ENCODE data around the gene CELF4.

The CELF4 gene

GRCh38 chr18:37438417-37439180 is 127.0 kb downstream of the CELF4 start:
- no peaks in the 10 kb centered on the region for H3K36me3 ChIP-seq (replicated peaks)
- no peak for DNase-seq
- H3K4me3 ChIP-seq (ENCODE audit: low read depth, low read length): no peak overlapping the region
- no peaks in the 10 kb centered on the region for H3K27me3 ChIP-seq (replicated peaks)
- TF ChIP-seq, protein P1, sequence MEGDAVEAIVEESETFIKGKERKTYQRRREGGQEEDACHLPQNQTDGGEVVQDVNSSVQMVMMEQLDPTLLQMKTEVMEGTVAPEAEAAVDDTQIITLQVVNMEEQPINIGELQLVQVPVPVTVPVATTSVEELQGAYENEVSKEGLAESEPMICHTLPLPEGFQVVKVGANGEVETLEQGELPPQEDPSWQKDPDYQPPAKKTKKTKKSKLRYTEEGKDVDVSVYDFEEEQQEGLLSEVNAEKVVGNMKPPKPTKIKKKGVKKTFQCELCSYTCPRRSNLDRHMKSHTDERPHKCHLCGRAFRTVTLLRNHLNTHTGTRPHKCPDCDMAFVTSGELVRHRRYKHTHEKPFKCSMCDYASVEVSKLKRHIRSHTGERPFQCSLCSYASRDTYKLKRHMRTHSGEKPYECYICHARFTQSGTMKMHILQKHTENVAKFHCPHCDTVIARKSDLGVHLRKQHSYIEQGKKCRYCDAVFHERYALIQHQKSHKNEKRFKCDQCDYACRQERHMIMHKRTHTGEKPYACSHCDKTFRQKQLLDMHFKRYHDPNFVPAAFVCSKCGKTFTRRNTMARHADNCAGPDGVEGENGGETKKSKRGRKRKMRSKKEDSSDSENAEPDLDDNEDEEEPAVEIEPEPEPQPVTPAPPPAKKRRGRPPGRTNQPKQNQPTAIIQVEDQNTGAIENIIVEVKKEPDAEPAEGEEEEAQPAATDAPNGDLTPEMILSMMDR (IDR thresholded peaks at IDR 0.05; ENCODE audit: low read depth, low read length, missing control alignments): no peak
- no peak overlapping the region for H3K27ac ChIP-seq
- in situ Hi-C loops (cut with HindIII; ENCODE audit: low pct_ligation_motif_present, low sequenced_read_pairs): no loop called here

DNA sequence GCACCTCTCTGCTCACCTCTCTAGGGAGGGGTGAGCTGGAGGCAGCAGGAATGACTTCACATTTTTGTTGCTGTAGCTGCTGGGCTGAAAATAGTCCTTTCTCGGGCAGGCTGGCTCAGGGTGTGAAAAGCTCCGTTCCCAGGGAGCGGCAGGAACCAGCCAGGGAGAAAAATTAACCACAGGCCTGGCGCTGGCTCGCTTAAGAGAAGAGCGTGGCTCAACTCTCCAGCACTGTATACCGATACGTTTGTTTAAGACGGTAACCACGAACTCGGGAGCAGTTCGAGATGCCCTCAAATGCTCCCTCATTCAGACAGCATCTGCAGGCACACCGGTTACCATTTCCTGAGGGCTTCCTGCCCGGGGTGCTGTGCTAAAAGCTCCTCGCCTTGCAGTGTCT is 129.6 kb downstream of the CELF4 start:
- in situ Hi-C loops (cut with HindIII; ENCODE audit: low pct_ligation_motif_present, low sequenced_read_pairs): no loop called here
- Histone ChIP-seq H3K27ac (no peak overlapping the region), H3K27me3 (replicated peaks) (no peaks in the 10 kb centered on the region), H3K36me3 (replicated peaks) (no peaks in the 10 kb centered on the region), H3K4me3 (ENCODE audit: low read depth, low read length) (no peak overlapping the region)
- TF ChIP-seq, protein P1 (IDR thresholded peaks at IDR 0.05; ENCODE audit: low read depth, low read length, missing control alignments): no peak
- no peak for DNase-seq

DNA sequence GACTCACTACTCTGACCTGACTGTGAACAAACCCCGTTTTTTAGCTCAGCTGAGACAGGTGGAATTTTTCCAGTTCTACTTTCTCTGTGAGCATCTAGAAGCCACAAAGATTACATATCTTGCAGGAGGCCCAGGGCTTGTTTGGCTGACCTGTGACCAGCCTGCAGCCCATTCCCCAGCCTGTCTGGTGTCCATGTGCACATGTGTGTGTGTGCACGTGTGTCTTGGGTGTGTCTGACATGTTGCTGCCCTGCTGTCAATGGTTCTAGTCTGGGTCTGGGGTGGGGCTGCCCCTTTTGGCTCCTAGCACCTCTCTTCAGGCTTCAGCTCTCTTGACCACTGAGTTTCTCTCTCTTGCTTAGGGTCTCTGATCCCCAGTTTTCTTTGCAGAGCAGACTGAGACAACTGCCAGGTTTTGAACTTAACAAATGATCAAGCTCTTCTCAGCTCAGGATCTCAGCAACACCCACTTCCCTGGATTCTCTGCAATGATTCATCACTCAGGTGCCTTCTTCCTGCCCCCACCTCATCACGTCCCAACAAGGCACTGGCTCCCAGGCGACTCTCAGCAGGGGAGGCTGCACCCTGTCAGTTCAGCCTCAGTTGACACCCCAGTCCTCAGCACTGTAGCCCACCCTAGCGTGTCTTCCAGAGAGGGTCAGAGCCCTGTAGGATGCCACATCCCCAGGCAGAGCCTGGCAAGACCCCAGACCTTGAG is 130.3 kb downstream of the CELF4 start:
- H3K27me3 ChIP-seq (replicated peaks): no peaks in the 10 kb centered on the region
- no peak overlapping the region for H3K4me3 ChIP-seq (ENCODE audit: low read depth, low read length)
- in situ Hi-C loops (cut with HindIII; ENCODE audit: low pct_ligation_motif_present, low sequenced_read_pairs): no loop called here
- H3K27ac ChIP-seq: no peak overlapping the region
- DNase-seq: no peak
- TF ChIP-seq, protein P1 (IDR thresholded peaks at IDR 0.05; ENCODE audit: low read depth, low read length, missing control alignments): no peak
- H3K36me3 ChIP-seq (replicated peaks): no peaks in the 10 kb centered on the region

- in situ Hi-C loops (cut with HindIII; ENCODE audit: low pct_ligation_motif_present, low sequenced_read_pairs): no loop called here
- H3K4me3 ChIP-seq (ENCODE audit: low read depth, low read length): no peak overlapping the region
- TF ChIP-seq, protein P1 (IDR thresholded peaks at IDR 0.05; ENCODE audit: low read depth, low read length, missing control alignments): no peak
Measured at GRCh38 chr18:37434161-37434860, 131.3 kb downstream of the CELF4 start.

DNA sequence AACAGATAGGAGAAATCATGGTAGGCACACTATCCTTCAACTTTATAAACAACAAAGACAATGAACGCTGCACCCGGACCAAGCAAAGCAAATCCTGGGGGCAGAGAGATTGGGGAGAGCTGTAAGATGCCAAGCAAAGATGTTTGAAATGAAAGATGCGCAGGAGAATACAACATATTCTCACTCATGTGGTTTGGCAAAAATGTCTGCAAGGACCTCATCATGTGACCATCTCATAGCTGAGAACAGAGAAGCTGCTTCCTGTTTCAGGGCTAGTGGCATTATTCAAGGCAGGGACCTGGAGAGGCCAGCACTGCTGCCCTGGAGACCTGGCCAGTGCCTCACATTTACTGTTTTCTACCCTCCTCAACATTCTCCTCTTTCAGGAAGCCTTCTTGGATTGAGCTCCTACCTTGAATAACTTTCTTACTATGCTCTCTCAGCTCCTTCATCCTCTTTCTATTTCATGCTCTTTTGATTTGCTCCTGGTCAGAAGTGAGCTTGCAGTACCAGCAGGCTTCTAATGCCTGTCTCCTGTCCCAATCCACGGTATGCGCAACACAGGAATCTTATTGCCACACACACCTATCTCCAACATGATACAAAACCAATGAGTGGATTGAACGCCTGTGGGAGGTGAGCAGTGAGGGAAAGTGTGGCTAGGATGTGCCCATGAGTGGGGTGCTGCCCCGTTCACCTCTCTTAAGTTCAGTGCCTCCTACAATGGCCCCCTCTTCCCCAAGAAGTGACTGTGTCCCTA is 133.0 kb downstream of the CELF4 start:
- Histone ChIP-seq H3K27me3 (replicated peaks) (no peaks in the 10 kb centered on the region), H3K36me3 (replicated peaks) (no peaks in the 10 kb centered on the region), H3K27ac (no peak overlapping the region), H3K4me3 (ENCODE audit: low read depth, low read length) (no peak overlapping the region)
- in situ Hi-C loops (cut with HindIII; ENCODE audit: low pct_ligation_motif_present, low sequenced_read_pairs): no loop called here
- DNase-seq: no peak
- TF ChIP-seq, protein P1 (IDR thresholded peaks at IDR 0.05; ENCODE audit: low read depth, low read length, missing control alignments): no peak

More at GRCh38 chr18:37434161-37434860, 131.3 kb downstream of the CELF4 start:
- no peak overlapping the region for H3K27ac ChIP-seq
- no peaks in the 10 kb centered on the region for H3K27me3 ChIP-seq (replicated peaks)
- no peak for DNase-seq
- no peaks in the 10 kb centered on the region for H3K36me3 ChIP-seq (replicated peaks)
